HCT116 (cell line): ENCODE measurements around the gene PBX1. TPM values are rescaled to one million over a fixed set of nuclear protein-coding genes. Genes with fewer than 3 reads are reported as not detected.
A peak's percentile ranks its signal among the peaks of the same experiment; 100 is the strongest.

Source experiments
- ATAC-seq: fragments of 200-7000 bp; cut with Tn5 transposase; 2 replicates; pipeline ENCODE4 v1.9.1; 2020; ENCODE audit warnings: mild to moderate bottlenecking, moderate library complexity
- BruUV-seq: library from RNA; stranded (reverse); fragments of 400-500 nt; replicated peaks from 2 replicates; lab custom pipeline; 2021; lab: Mats Ljungman, UMichigan
- CTCF ChIA-PET: fragments of 300-600 bp; sonication (Branson Sonifier 250); formaldehyde crosslinking; loops from one replicate; lab custom pipeline; 2021; ENCODE audit warnings: antibody characterized with exemption; lab: Charles Lee
- POLR2A ChIA-PET: fragments of 300-600, 350-600 bp; sonication (Branson Sonifier 250); formaldehyde crosslinking; loops from one replicate; lab custom pipeline; 2021; ENCODE audit warnings: antibody characterized with exemption; lab: Charles Lee
- RAD21 ChIA-PET, 2 experiments: fragments of 300-600 bp; sonication (Branson Sonifier 250); formaldehyde crosslinking; loops; one replicate each; lab custom pipeline; 2023; ENCODE audit warnings: low total read pairs in 2 of 2; ENCODE audit not compliant: uncharacterized antibody in 2 of 2, unreplicated experiment in 2 of 2, low non-redundant PET in 1 of 2; lab: Charles Lee
- DNase-seq: peaks from one replicate; pipeline ENCODE4 v3.0.0-alpha.2; 2010; ENCODE audit warnings: low read depth, low spot score
- H2AFZ ChIP-seq: fragments of 200-600 bp; shearing (Covaris generic), sonication (generic); 2 replicates; pipeline ENCODE4 v1.6.1; 2017; ENCODE audit warnings: low read depth, mixed run types, mixed read lengths, antibody characterized with exemption, low read length; ENCODE audit not compliant: poor library complexity, severe bottlenecking
- H3K27ac ChIP-seq: 2 replicates; pipeline ENCODE4 v1.5.1; 2012; ENCODE audit warnings: low read depth, low read length
- H3K27me3 ChIP-seq: fragments of 200-600 bp; sonication (generic); 2 replicates; pipeline ENCODE4 v1.6.1; 2016; ENCODE audit warnings: mixed run types, low read length, mixed read lengths; ENCODE audit not compliant: insufficient read depth
- H3K36me3 ChIP-seq, 2 experiments: fragments of 200-500 bp in 1 of 2; fragments of 200-600 bp in 1 of 2; sonication (Bioruptor generic) in 1 of 2; sonication (generic) in 1 of 2; 2 replicates each; pipeline versions ENCODE4 v1.5.1 to v1.6.1; 2014 to 2016; ENCODE audit warnings: low read length in 2 of 2, inconsistent platforms in 1 of 2, mixed read lengths in 1 of 2, mixed run types in 1 of 2; ENCODE audit not compliant: insufficient read depth in 2 of 2, control insufficient read depth in 1 of 2
- H3K4me1 ChIP-seq, 2 experiments: fragments of 200-600 bp in 1 of 2; sonication (generic) in 1 of 2; 2 replicates each; pipeline versions ENCODE4 v1.5.1 to v1.6.1; 2012 to 2017; ENCODE audit warnings: low read length in 2 of 2, inconsistent platforms in 1 of 2, mild to moderate bottlenecking in 1 of 2, mixed read lengths in 1 of 2, mixed run types in 1 of 2, moderate library complexity in 1 of 2; ENCODE audit not compliant: insufficient read depth in 2 of 2, control insufficient read depth in 1 of 2
- H3K4me2 ChIP-seq: fragments of 200-600 bp; sonication (generic); 2 replicates; pipeline ENCODE4 v1.6.1; 2017; ENCODE audit warnings: mixed run types, low read length, mixed read lengths
- H3K4me3 ChIP-seq, 2 experiments: fragments of 200-600 bp in 1 of 2; sonication (generic) in 1 of 2; replicated peaks in 1 of 2; 2 replicates each; pipeline ENCODE4 v1.5.1; 2011 to 2016; ENCODE audit warnings: low read length in 2 of 2, control low read depth in 1 of 2, low read depth in 1 of 2, mild to moderate bottlenecking in 1 of 2, mixed read lengths in 1 of 2, mixed run types in 1 of 2
- H3K79me2 ChIP-seq: fragments of 200-600 bp; sonication (generic); 2 replicates; pipeline ENCODE4 v1.6.1; 2017; ENCODE audit warnings: mild to moderate bottlenecking, mixed run types, low read length, moderate library complexity, mixed read lengths; ENCODE audit not compliant: insufficient read depth
- H3K9ac ChIP-seq: fragments of 200-600 bp; sonication (generic); 2 replicates; pipeline ENCODE4 v1.6.1; 2016; ENCODE audit warnings: low read length, mixed read lengths
- H3K9me2 ChIP-seq: fragments of 200-600 bp; sonication (generic), shearing (Covaris generic); 2 replicates; pipeline ENCODE4 v1.6.1; 2017; ENCODE audit warnings: mixed run types, mild to moderate bottlenecking, moderate library complexity; ENCODE audit not compliant: insufficient read depth
- H3K9me3 ChIP-seq, 2 experiments: fragments of 200-500 bp in 1 of 2; fragments of 200-600 bp in 1 of 2; sonication (Bioruptor generic) in 1 of 2; sonication (generic) in 1 of 2; 2 replicates each; pipeline ENCODE4 v1.6.1; 2014 to 2017; ENCODE audit warnings: low read length in 2 of 2, mixed read lengths in 2 of 2, inconsistent platforms in 1 of 2, low read depth in 1 of 2, mild to moderate bottlenecking in 1 of 2, mixed run types in 1 of 2, moderate library complexity in 1 of 2; ENCODE audit not compliant: control insufficient read depth in 1 of 2, insufficient read depth in 1 of 2
- H4K20me1 ChIP-seq: fragments of 200-600 bp; sonication (generic), shearing (Covaris generic); 2 replicates; pipeline ENCODE4 v1.6.1; 2017; ENCODE audit warnings: mixed run types, mild to moderate bottlenecking, moderate library complexity; ENCODE audit not compliant: insufficient read depth
- ATF3 ChIP-seq: IDR thresholded peaks from 2 replicates; pipeline ENCODE4 v1.6.1; 2012
- EZH2 ChIP-seq: fragments of 200-600 bp; sonication (generic); IDR thresholded peaks from 2 replicates; pipeline ENCODE4 v1.6.1; 2017; ENCODE audit warnings: antibody characterized with exemption, mixed run types
- EZH2phosphoT487 ChIP-seq: fragments of 200-600 bp; IDR thresholded peaks from 2 replicates; pipeline ENCODE4 v1.6.1; 2018; ENCODE audit warnings: antibody characterized with exemption, borderline replicate concordance
- FOSL1 ChIP-seq: IDR thresholded peaks from 2 replicates; pipeline ENCODE4 v1.6.1; 2012; ENCODE audit warnings: low read depth
- POLR2AphosphoS5 ChIP-seq: IDR thresholded peaks from 2 replicates; pipeline ENCODE4 v1.6.1; 2011; ENCODE audit warnings: mild to moderate bottlenecking, low read depth, low read length, moderate library complexity
- RAD21 ChIP-seq: IDR thresholded peaks from 2 replicates; pipeline ENCODE4 v1.6.1; 2012; ENCODE audit warnings: low read depth, mild to moderate bottlenecking
- REST ChIP-seq: IDR thresholded peaks from 2 replicates; pipeline ENCODE4 v1.6.1; 2012; ENCODE audit warnings: low read depth
- SP1 ChIP-seq: IDR thresholded peaks from 2 replicates; pipeline ENCODE4 v1.6.1; 2012; ENCODE audit warnings: low read depth
- SRF ChIP-seq: IDR thresholded peaks from 2 replicates; pipeline ENCODE4 v1.6.1; 2012; ENCODE audit warnings: low read depth
- TCF7L2 ChIP-seq: IDR thresholded peaks from 2 replicates; pipeline ENCODE4 v1.7.0; 2011; ENCODE audit warnings: borderline replicate concordance, inconsistent platforms; ENCODE audit not compliant: insufficient read depth, insufficient read length; ENCODE audit errors: extremely low read depth
- ZBTB33 ChIP-seq: IDR thresholded peaks from 2 replicates; pipeline ENCODE4 v1.6.1; 2011; ENCODE audit warnings: mild to moderate bottlenecking, low read length, moderate library complexity; ENCODE audit not compliant: insufficient replicate concordance; ENCODE audit errors: extremely low read depth
- ZFX ChIP-seq: fragments of 450-650 bp; IDR thresholded peaks from 2 replicates; pipeline ENCODE4 v1.6.1; 2017
- intact Hi-C: fragments of 100-400 bp; cut with micrococcal nuclease; formaldehyde crosslinking; loops from 2 replicates; pipeline ENCODE4 v1.10.0; 2022
- total RNA-seq: library from RNA; stranded (reverse); gene quantifications from one replicate; pipeline ENCODE4 v1.2.1, GENCODE V29; 2021; ENCODE audit not compliant: unreplicated experiment
- TF ChIP-seq, protein P1 (sequence below): IDR thresholded peaks from 2 replicates; pipeline ENCODE4 v1.6.1; 2012

PBX1 gene
- total RNA-seq, 1 experiment from 2014 or later = 29.6 TPM

GRCh38 chr1:164787834-164788231 is 228.8 kb downstream of the PBX1 start:
- ChIA-PET CTCF (interaction anchor here (0.7 to 2.4 kb wide), 11 partner anchors 9 to 1429 kb away, joined by 3 to 18 read pairs (median 3); no protein-coding TSS in a partner anchor), POLR2A (no interaction called here), RAD21 (interaction anchor here (0.6 to 1.9 kb wide), 6 partner anchors 54 to 1000 kb away, joined by 3 to 6 read pairs (median 4); no protein-coding TSS in a partner anchor)
- ATAC-seq (peak; percentile 18; the same call in 1 of the 2 replicates), DNase-seq (no peak)
- Histone ChIP-seq H3K4me3 (no peak overlapping the region), H3K4me1 (peaks cover 17 to 18% of the 10 kb centered on the region in 2 experiments; a peak in 3 of 4 replicates), H3K27ac (no peak overlapping the region), H3K9me2 (no peaks in the 10 kb centered on the region), H4K20me1 (no peaks in the 10 kb centered on the region), H3K4me2 (peak overlapping the region; percentile 57), H3K9ac (no peak overlapping the region), H3K9me3 (no peaks in the 10 kb centered on the region), H3K79me2 (no peaks in the 10 kb centered on the region), H2AFZ (peak overlapping the region; percentile 99), H3K36me3 (no peaks in the 10 kb centered on the region), H3K27me3 (no peaks in the 10 kb centered on the region)
- TF ChIP-seq ZBTB33 (no peak), RAD21 (no peak), ATF3 (no peak), EZH2phosphoT487 (no peak), REST (no peak), SRF (no peak), EZH2 (no peak), TCF7L2 (no peak), POLR2AphosphoS5 (no peak), SP1 (no peak), FOSL1 (no peak), ZFX (no peak)
- TF ChIP-seq, protein P1, sequence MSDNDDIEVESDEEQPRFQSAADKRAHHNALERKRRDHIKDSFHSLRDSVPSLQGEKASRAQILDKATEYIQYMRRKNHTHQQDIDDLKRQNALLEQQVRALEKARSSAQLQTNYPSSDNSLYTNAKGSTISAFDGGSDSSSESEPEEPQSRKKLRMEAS = no peak
- no TSS peak for BruUV-seq
- intact Hi-C loops = loop anchor here (1.0 to 5.0 kb wide), 8 partner anchors 115 to 1376 kb away; no protein-coding TSS in a partner anchor
